A673 (cell line): ENCODE results near the gene POU2F2.

Source experiments
- CTCF ChIP-seq: fragments of 300-800, 200-600 bp; sonication (generic); conservative IDR thresholded peaks from 2 replicates; pipeline ENCODE4 v1.5.1; 2017; ENCODE audit warnings: low read depth, mild to moderate bottlenecking, antibody characterized with exemption, low read length, moderate library complexity, mixed read lengths
- EZH2 ChIP-seq: fragments of 200-600 bp; sonication (generic); IDR thresholded peaks from 2 replicates; pipeline ENCODE4 v1.6.1; 2017; ENCODE audit warnings: borderline replicate concordance, low read depth, mild to moderate bottlenecking, mixed read lengths, antibody characterized with exemption, low read length; ENCODE audit not compliant: poor library complexity, severe bottlenecking

GRCh38 chr19:42093505-42093904 is 38.7 kb downstream of the POU2F2 start:
- no peak for TF ChIP-seq CTCF
- TF ChIP-seq EZH2, result no peak
